ENCODE results near the gene ARL16.

DNA sequence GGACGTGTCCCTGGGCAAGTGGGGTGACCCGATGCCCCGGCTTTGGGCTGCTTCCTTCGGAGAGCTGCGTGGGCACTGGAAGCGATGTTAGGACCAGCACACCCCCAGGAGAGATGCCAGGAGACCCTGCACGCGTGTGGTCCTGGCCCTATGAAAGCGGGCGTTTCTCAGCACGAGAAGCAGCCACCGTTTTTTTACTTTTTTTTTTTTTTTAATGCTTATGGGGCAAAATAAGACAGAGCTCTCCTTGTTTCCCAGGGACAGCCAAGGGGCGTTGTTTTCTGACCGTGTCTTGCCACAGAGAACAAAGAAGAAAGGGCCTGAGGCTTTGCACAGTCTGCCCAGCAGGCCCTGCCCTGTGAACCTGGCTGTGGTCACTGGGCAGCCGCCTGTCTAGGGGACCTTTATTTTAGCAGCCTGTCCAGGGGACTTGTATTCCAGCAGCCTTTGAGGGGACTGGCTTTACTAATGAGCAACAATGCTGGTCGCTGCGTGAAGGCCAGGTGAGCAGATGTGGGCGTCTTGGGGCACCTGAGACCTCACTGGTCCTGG lies 29.5 kb upstream of the ARL16 start:
- TF ChIP-seq, protein P1, sequence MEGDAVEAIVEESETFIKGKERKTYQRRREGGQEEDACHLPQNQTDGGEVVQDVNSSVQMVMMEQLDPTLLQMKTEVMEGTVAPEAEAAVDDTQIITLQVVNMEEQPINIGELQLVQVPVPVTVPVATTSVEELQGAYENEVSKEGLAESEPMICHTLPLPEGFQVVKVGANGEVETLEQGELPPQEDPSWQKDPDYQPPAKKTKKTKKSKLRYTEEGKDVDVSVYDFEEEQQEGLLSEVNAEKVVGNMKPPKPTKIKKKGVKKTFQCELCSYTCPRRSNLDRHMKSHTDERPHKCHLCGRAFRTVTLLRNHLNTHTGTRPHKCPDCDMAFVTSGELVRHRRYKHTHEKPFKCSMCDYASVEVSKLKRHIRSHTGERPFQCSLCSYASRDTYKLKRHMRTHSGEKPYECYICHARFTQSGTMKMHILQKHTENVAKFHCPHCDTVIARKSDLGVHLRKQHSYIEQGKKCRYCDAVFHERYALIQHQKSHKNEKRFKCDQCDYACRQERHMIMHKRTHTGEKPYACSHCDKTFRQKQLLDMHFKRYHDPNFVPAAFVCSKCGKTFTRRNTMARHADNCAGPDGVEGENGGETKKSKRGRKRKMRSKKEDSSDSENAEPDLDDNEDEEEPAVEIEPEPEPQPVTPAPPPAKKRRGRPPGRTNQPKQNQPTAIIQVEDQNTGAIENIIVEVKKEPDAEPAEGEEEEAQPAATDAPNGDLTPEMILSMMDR (IDR thresholded peaks at IDR 0.05), result no peak
- TF ChIP-seq POLR2A (IDR thresholded peaks at IDR 0.05), result no peak
